Upper lobe of left lung (tissue), 4 donors: Measurements from ENCODE around the gene S100A1.

Experiments used
- EP300 ChIP-seq, 4 donors: sonication (generic); formaldehyde crosslinking; IDR thresholded peaks; one replicate each; pipeline ENCODE4 v1.5.1; 2017; ENCODE audit warnings: antibody characterized with exemption in 4 of 4, control low read depth in 2 of 4
- POLR2A ChIP-seq, 4 donors: fragments of 450-650 bp; IDR thresholded peaks; one replicate each; pipeline ENCODE4 v1.5.1; 2016 to 2017; ENCODE audit warnings: antibody characterized with exemption in 4 of 4, mild to moderate bottlenecking in 2 of 4
- POLR2AphosphoS5 ChIP-seq, 2 donors: sonication (generic); formaldehyde crosslinking; IDR thresholded peaks; one replicate each; pipeline ENCODE4 v1.5.1; 2017; ENCODE audit warnings: antibody characterized with exemption in 2 of 2
- TF ChIP-seq, protein P1 (sequence below), 6 experiments: fragments of 450-650 bp in 4 of 6; fragments of 200-600 bp in 2 of 6; sonication (generic) in 2 of 6; IDR thresholded peaks; one replicate each; pipeline ENCODE4 v1.5.1; 2016 to 2019; ENCODE audit warnings: antibody characterized with exemption in 6 of 6

DNA sequence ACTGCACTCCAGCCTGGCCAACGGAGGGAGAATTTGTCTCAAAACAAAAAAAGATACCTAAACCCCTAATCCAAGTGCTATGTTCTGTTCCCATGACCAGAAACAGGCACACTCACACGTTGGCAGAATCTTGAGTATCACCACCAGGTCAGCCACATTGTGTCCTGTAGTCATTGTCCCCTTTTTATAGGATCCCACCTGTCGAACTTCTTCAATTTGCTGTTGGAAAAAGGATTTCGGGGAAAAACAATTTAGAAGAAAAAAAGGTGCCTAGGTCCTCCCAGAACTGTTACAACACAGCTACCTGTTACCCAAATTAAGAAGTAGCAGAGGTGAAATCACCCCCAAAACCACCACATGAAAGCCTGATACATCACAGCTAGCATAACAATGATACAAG is 39.2 kb downstream of the S100A1 start:
- no peak for TF ChIP-seq POLR2AphosphoS5 (IDR thresholded peaks at IDR 0.05)
- TF ChIP-seq, protein P1, sequence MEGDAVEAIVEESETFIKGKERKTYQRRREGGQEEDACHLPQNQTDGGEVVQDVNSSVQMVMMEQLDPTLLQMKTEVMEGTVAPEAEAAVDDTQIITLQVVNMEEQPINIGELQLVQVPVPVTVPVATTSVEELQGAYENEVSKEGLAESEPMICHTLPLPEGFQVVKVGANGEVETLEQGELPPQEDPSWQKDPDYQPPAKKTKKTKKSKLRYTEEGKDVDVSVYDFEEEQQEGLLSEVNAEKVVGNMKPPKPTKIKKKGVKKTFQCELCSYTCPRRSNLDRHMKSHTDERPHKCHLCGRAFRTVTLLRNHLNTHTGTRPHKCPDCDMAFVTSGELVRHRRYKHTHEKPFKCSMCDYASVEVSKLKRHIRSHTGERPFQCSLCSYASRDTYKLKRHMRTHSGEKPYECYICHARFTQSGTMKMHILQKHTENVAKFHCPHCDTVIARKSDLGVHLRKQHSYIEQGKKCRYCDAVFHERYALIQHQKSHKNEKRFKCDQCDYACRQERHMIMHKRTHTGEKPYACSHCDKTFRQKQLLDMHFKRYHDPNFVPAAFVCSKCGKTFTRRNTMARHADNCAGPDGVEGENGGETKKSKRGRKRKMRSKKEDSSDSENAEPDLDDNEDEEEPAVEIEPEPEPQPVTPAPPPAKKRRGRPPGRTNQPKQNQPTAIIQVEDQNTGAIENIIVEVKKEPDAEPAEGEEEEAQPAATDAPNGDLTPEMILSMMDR (IDR thresholded peaks at IDR 0.05) = no peak
- TF ChIP-seq POLR2A (IDR thresholded peaks at IDR 0.05) = no peak
- TF ChIP-seq EP300 (IDR thresholded peaks at IDR 0.05) = no peak
